ENCODE data around the gene CBLB. TPM values are rescaled to one million over a fixed set of nuclear protein-coding genes. Genes with fewer than 3 reads are reported as not detected.

CBLB gene
- total RNA-seq, 1 donor = 133 TPM

- Histone ChIP-seq H3K4me3 (ENCODE audit: low read length) (no peak overlapping the region), H3K27me3 (ENCODE audit: insufficient read depth, low read length) (no peaks in the 10 kb centered on the region), H3K4me1 (ENCODE audit: insufficient read depth, low read length) (no peaks in the 10 kb centered on the region), H3K9me3 (ENCODE audit: low read depth, low read length) (no peaks in the 10 kb centered on the region)
Measured at GRCh38 chr3:105678017-105678416, 190.8 kb downstream of the CBLB start.

GRCh38 chr3:105676621-105677300 is 192.1 kb downstream of the CBLB start:
- H3K4me1 ChIP-seq (ENCODE audit: insufficient read depth, low read length) = no peaks in the 10 kb centered on the region
- H3K4me3 ChIP-seq (ENCODE audit: low read length) = no peak overlapping the region
- no peaks in the 10 kb centered on the region for H3K9me3 ChIP-seq (ENCODE audit: low read depth, low read length)
- H3K27me3 ChIP-seq (ENCODE audit: insufficient read depth, low read length) = no peaks in the 10 kb centered on the region

- Histone ChIP-seq H3K4me3 (ENCODE audit: low read length) (no peak overlapping the region), H3K9me3 (ENCODE audit: low read depth, low read length) (no peaks in the 10 kb centered on the region), H3K27me3 (ENCODE audit: insufficient read depth, low read length) (no peaks in the 10 kb centered on the region), H3K4me1 (ENCODE audit: insufficient read depth, low read length) (no peaks in the 10 kb centered on the region)
Measured at GRCh38 chr3:105674437-105675065, 194.3 kb downstream of the CBLB start.

DNA sequence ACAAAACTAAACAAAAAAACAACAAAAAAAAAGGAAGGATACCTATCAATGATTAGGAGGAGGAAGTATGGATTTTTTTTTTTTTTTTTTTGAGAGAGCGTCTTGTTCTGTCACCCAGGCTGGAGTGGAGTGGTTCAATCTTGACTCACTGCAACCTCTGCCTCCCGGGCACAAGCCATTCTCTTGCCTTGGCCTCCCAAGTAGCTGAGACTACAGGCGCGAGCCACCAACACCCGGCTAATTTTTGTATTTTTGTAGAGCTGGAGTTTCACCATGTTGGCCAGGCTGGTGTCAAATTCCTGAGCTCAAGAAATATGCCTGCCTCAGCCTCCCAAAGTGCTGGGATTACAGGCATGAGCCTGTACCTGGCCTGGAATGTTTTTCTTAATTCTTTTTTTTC is 195.8 kb downstream of the CBLB start:
- Histone ChIP-seq H3K9me3 (ENCODE audit: low read depth, low read length) (no peaks in the 10 kb centered on the region), H3K4me1 (ENCODE audit: insufficient read depth, low read length) (no peaks in the 10 kb centered on the region), H3K4me3 (ENCODE audit: low read length) (no peak overlapping the region), H3K27me3 (ENCODE audit: insufficient read depth, low read length) (no peaks in the 10 kb centered on the region)

DNA sequence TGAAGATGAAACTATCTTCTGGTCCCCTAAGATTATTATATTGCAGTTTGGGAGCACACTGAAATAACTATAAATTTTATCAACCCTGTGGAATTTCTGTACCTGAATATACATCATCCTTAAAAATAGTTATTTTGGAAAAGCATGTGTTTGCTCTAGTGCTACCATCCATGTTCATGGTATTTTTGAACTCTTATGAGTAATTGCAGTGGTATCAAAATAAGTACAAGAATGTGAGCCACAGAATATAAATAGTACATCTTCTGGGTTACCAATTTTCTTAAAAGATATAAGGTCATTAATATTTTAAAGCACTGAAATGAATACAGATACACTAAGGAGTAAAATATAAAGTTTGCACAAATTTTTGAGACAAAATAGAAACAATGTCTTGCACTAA is 206.5 kb downstream of the CBLB start:
- Histone ChIP-seq H3K27me3 (ENCODE audit: insufficient read depth, low read length) (no peaks in the 10 kb centered on the region), H3K9me3 (ENCODE audit: low read depth, low read length) (no peaks in the 10 kb centered on the region), H3K4me3 (ENCODE audit: low read length) (no peak overlapping the region), H3K4me1 (ENCODE audit: insufficient read depth, low read length) (no peaks in the 10 kb centered on the region)

GRCh38 chr3:105661461-105661860 is 207.4 kb downstream of the CBLB start:
- Histone ChIP-seq H3K27me3 (ENCODE audit: insufficient read depth, low read length) (no peaks in the 10 kb centered on the region), H3K9me3 (ENCODE audit: low read depth, low read length) (no peaks in the 10 kb centered on the region), H3K4me3 (ENCODE audit: low read length) (no peak overlapping the region), H3K4me1 (ENCODE audit: insufficient read depth, low read length) (no peaks in the 10 kb centered on the region)

- H3K4me1 ChIP-seq (ENCODE audit: insufficient read depth, low read length) = no peaks in the 10 kb centered on the region
- H3K4me3 ChIP-seq (ENCODE audit: low read length) = no peak overlapping the region
- H3K27me3 ChIP-seq (ENCODE audit: insufficient read depth, low read length) = no peaks in the 10 kb centered on the region
- no peaks in the 10 kb centered on the region for H3K9me3 ChIP-seq (ENCODE audit: low read depth, low read length)
Measured at GRCh38 chr3:105656651-105657504, 211.9 kb downstream of the CBLB start.

GRCh38 chr3:105653868-105654267 is 214.9 kb downstream of the CBLB start:
- no peaks in the 10 kb centered on the region for H3K9me3 ChIP-seq (ENCODE audit: low read depth, low read length)
- no peak overlapping the region for H3K4me3 ChIP-seq (ENCODE audit: low read length)
- H3K27me3 ChIP-seq (ENCODE audit: insufficient read depth, low read length) = no peaks in the 10 kb centered on the region
- no peaks in the 10 kb centered on the region for H3K4me1 ChIP-seq (ENCODE audit: insufficient read depth, low read length)

DNA sequence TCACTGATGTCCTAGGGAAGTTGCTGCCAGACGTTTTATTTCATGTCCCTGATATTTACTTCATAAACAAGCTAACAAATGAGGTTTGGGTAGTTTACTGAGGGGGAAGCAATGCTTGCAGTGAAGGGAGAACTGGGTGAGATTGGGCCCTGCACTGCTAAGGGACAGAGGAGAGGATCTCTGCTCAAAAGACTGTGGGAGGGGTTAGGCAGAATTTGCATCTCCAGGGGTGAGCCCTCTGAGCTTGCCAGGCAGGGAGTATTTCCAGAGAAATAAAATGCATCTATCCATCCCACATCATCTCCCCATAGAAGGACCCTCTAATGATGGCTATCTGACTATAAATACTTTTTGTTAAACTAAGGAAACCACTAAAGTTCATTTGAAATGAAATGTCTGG is 215.6 kb downstream of the CBLB start:
- Histone ChIP-seq H3K4me1 (ENCODE audit: insufficient read depth, low read length) (no peaks in the 10 kb centered on the region), H3K9me3 (ENCODE audit: low read depth, low read length) (no peaks in the 10 kb centered on the region), H3K27me3 (ENCODE audit: insufficient read depth, low read length) (no peaks in the 10 kb centered on the region), H3K4me3 (ENCODE audit: low read length) (no peak overlapping the region)

GRCh38 chr3:105649480-105649879 is 219.3 kb downstream of the CBLB start:
- Histone ChIP-seq H3K27me3 (ENCODE audit: insufficient read depth, low read length) (no peaks in the 10 kb centered on the region), H3K9me3 (ENCODE audit: low read depth, low read length) (no peaks in the 10 kb centered on the region), H3K4me1 (ENCODE audit: insufficient read depth, low read length) (no peaks in the 10 kb centered on the region), H3K4me3 (ENCODE audit: low read length) (no peak overlapping the region)

DNA sequence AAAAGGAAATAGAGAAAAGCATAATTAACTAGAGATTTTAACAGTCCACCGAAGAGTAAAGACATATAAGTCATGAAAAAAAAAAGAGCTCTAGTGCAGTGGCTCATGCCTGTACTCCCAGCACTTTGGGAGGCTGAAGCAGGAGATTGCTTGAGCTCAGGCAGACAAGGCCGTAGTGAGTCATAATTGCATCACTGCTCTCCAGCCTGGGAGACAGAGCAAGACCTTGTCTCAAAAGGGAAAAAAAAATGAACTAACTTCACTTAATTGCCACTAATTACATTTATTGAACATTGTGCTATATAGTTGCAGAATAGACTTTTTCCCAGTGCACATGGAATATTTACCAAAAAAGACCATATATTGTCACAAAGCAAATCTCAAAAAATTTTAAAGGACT is 221.8 kb downstream of the CBLB start:
- Histone ChIP-seq H3K4me1 (ENCODE audit: insufficient read depth, low read length) (no peaks in the 10 kb centered on the region), H3K9me3 (ENCODE audit: low read depth, low read length) (no peaks in the 10 kb centered on the region), H3K27me3 (ENCODE audit: insufficient read depth, low read length) (no peaks in the 10 kb centered on the region), H3K4me3 (ENCODE audit: low read length) (no peak overlapping the region)

- no peak overlapping the region for H3K4me3 ChIP-seq (ENCODE audit: low read length)
- H3K4me1 ChIP-seq (ENCODE audit: insufficient read depth, low read length) = no peaks in the 10 kb centered on the region
- H3K27me3 ChIP-seq (ENCODE audit: insufficient read depth, low read length) = no peaks in the 10 kb centered on the region
- no peaks in the 10 kb centered on the region for H3K9me3 ChIP-seq (ENCODE audit: low read depth, low read length)
Measured at GRCh38 chr3:105639131-105639530, 229.7 kb downstream of the CBLB start.

- H3K4me1 ChIP-seq (ENCODE audit: insufficient read depth, low read length) = no peaks in the 10 kb centered on the region
- H3K4me3 ChIP-seq (ENCODE audit: low read length) = no peak overlapping the region
- H3K27me3 ChIP-seq (ENCODE audit: insufficient read depth, low read length) = no peaks in the 10 kb centered on the region
- no peaks in the 10 kb centered on the region for H3K9me3 ChIP-seq (ENCODE audit: low read depth, low read length)
Measured at GRCh38 chr3:105634708-105635107, 234.1 kb downstream of the CBLB start.

DNA sequence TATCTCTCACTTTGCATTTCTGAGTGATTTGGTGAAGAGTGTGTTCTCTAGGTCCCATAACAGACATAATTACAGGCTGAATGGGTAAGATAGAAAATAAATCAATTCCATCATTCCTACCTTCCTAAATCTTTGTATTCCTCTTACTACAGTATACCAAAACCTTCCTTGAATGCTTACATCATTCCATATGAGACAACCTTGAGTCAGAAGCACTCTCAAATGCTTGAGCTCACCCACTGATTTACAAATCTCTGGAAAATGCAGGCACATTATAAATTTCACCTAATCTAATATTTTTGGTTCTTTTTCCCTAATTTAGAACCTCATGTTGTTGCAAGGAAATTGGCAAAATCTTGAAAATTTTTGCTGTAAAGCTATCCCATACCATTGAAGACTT is 239.1 kb downstream of the CBLB start:
- Histone ChIP-seq H3K9me3 (ENCODE audit: low read depth, low read length) (no peaks in the 10 kb centered on the region), H3K4me1 (ENCODE audit: insufficient read depth, low read length) (no peaks in the 10 kb centered on the region), H3K4me3 (ENCODE audit: low read length) (no peak overlapping the region), H3K27me3 (ENCODE audit: insufficient read depth, low read length) (no peaks in the 10 kb centered on the region)

DNA sequence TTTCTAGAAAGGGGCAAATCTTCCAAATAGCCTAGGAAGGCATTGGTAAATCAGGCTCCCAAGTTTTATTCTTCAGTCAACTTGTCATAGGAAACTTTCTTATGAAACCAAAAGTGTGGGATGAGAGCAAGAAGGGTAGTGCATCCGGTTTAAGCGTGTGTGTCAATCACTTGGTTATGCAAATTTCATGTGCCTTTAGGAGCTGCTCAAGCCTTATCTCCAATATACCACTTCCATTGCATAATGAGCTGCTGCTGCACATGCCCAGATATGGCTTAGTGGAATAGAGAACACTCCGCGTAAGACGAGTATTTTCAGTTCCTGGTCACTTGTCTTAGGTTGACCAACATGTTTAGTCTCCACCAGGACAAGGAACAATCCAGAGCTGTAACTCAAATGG is 242.1 kb downstream of the CBLB start:
- Histone ChIP-seq H3K4me3 (ENCODE audit: low read length) (no peak overlapping the region), H3K27me3 (ENCODE audit: insufficient read depth, low read length) (no peaks in the 10 kb centered on the region)

More for the DNA sequence above, 242.1 kb downstream of the CBLB start:
- no peaks in the 10 kb centered on the region for H3K4me1 ChIP-seq (ENCODE audit: insufficient read depth, low read length)
- no peaks in the 10 kb centered on the region for H3K9me3 ChIP-seq (ENCODE audit: low read depth, low read length)

All from mononuclear cell (primary cell).